ENCODE results near the gene ITSN2. TPM values are rescaled to one million over a fixed set of nuclear protein-coding genes. Genes with fewer than 3 reads are reported as not detected.

ITSN2 gene
- total and polyA plus RNA-seq, 2 donors (not counting 1 experiment from before 2014, with no cell fraction given): 23.1 to 43.4 TPM

DNA sequence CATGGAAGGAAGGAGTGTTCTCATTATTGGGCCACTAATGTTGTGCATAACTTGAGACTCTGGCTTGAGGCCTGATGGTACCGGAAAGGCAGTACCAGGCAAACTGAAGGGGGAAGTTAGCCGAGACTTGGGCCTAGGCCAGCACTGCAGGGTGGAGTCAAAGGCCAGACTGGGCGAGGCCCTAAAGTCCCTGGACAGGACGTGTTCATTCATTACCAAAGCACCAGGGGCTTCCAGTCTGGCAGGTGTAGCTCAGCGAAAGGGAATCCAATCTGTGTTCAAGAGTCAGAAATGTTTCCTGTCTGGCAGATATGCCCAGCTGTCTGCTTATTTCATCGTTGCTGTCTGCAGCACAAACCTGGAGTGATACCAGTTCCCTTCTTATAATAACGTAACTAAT lies 4.7 kb upstream of the ITSN2 start:
- H4K20me1 ChIP-seq (ENCODE audit: control insufficient read depth, extremely low read depth, insufficient read depth, low read length): no peaks in the 10 kb centered on the region
- no peak overlapping the region for H3K4me3 ChIP-seq (replicated peaks in 1 of 4; ENCODE audit: control extremely low read depth in 1 of 4, insufficient read depth in 1 of 4, low read depth in 3 of 4, low read length in 4 of 4)
- no peaks in the 10 kb centered on the region for H3K27me3 ChIP-seq (ENCODE audit: control insufficient read depth, insufficient read depth, low read length)
- H3K4me2 ChIP-seq (ENCODE audit: extremely low read depth, insufficient read depth, low read length): no peak overlapping the region
- H3K9ac ChIP-seq (ENCODE audit: insufficient read depth, low read length): no peak overlapping the region
- no peak for TF ChIP-seq EZH2 (IDR thresholded peaks at IDR 0.05; ENCODE audit: low read length, missing control alignments)
- TF ChIP-seq, protein P1, sequence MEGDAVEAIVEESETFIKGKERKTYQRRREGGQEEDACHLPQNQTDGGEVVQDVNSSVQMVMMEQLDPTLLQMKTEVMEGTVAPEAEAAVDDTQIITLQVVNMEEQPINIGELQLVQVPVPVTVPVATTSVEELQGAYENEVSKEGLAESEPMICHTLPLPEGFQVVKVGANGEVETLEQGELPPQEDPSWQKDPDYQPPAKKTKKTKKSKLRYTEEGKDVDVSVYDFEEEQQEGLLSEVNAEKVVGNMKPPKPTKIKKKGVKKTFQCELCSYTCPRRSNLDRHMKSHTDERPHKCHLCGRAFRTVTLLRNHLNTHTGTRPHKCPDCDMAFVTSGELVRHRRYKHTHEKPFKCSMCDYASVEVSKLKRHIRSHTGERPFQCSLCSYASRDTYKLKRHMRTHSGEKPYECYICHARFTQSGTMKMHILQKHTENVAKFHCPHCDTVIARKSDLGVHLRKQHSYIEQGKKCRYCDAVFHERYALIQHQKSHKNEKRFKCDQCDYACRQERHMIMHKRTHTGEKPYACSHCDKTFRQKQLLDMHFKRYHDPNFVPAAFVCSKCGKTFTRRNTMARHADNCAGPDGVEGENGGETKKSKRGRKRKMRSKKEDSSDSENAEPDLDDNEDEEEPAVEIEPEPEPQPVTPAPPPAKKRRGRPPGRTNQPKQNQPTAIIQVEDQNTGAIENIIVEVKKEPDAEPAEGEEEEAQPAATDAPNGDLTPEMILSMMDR (conservative IDR thresholded peaks at IDR 0.05 in 1 of 2, IDR thresholded peaks at IDR 0.05 in 1 of 2; ENCODE audit: low read depth in 1 of 2, low read length in 2 of 2): no peak
- H2AFZ ChIP-seq (ENCODE audit: low read length): no peak overlapping the region
- no peaks in the 10 kb centered on the region for H3K4me1 ChIP-seq (ENCODE audit: control insufficient read depth, extremely low read depth, insufficient read depth, low read length)
- H3K79me2 ChIP-seq (ENCODE audit: control insufficient read depth, insufficient read depth, low read length): peaks cover 2% of the 10 kb centered on the region
- DNase-seq (ENCODE audit: low read depth in 2 of 2): no peak
- H3K36me3 ChIP-seq (ENCODE audit: control insufficient read depth, insufficient read depth, low read length): no peaks in the 10 kb centered on the region
- H3K9me3 ChIP-seq (ENCODE audit: control insufficient read depth, insufficient read depth, low read depth, low read length): no peaks in the 10 kb centered on the region
- H3K27ac ChIP-seq (ENCODE audit: insufficient read depth, low read length): no peak overlapping the region

DNA sequence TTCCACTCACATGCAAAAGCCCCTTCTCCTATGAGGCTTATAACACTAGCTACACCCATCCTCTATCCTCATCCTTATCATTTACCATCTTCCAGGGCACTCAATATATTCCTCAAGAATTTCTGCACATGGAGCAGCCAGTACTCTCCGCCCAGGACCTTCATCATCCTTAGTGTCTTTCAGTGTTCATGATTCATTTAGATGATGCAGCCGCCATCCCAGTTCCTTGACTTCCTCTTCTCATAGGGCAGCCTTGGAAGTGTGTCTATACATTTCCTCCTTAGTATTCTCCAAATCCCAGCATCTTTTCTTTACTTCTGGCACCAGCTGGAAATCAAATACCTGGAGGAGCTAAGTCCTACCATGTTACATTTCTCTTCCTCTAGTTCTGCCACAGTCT lies 3.0 kb upstream of the ITSN2 start:
- H3K79me2 ChIP-seq (ENCODE audit: control insufficient read depth, insufficient read depth, low read length): peaks cover 13% of the 10 kb centered on the region
- H3K36me3 ChIP-seq (ENCODE audit: control insufficient read depth, insufficient read depth, low read length): no peaks in the 10 kb centered on the region
- no peak overlapping the region for H3K4me3 ChIP-seq (replicated peaks in 1 of 4; ENCODE audit: control extremely low read depth in 1 of 4, insufficient read depth in 1 of 4, low read depth in 3 of 4, low read length in 4 of 4)
- no peaks in the 10 kb centered on the region for H4K20me1 ChIP-seq (ENCODE audit: control insufficient read depth, extremely low read depth, insufficient read depth, low read length)
- DNase-seq (ENCODE audit: low read depth in 2 of 2): no peak
- no peak overlapping the region for H2AFZ ChIP-seq (ENCODE audit: low read length)
- no peaks in the 10 kb centered on the region for H3K27me3 ChIP-seq (ENCODE audit: control insufficient read depth, insufficient read depth, low read length)
- H3K4me1 ChIP-seq (ENCODE audit: control insufficient read depth, extremely low read depth, insufficient read depth, low read length): peaks cover 2% of the 10 kb centered on the region
- H3K4me2 ChIP-seq (ENCODE audit: extremely low read depth, insufficient read depth, low read length): no peak overlapping the region
- no peak overlapping the region for H3K9ac ChIP-seq (ENCODE audit: insufficient read depth, low read length)
- H3K27ac ChIP-seq (ENCODE audit: insufficient read depth, low read length): no peak overlapping the region
- no peak for TF ChIP-seq EZH2 (IDR thresholded peaks at IDR 0.05; ENCODE audit: low read length, missing control alignments)
- TF ChIP-seq, protein P1 (conservative IDR thresholded peaks at IDR 0.05 in 1 of 2, IDR thresholded peaks at IDR 0.05 in 1 of 2; ENCODE audit: low read depth in 1 of 2, low read length in 2 of 2): no peak
- H3K9me3 ChIP-seq (ENCODE audit: control insufficient read depth, insufficient read depth, low read depth, low read length): no peaks in the 10 kb centered on the region

DNA sequence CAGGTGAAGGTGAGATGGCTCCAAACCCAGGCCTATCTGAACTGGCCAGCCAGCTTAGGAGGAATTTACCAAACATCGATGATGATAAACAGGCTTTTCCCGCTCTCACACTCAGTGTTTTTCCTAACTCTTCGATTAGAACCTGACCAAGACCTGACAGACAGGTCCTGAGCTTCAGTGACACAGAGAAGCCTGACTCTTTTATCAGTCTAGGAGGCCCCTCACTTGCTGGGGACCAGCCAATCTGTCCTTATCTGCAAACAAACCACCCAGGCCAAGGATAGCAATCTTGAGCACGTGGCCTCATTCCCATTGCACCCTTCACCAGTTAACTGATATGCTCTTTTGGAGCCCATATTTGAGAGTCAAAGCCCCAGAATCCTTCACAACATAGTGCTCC lies 1.9 kb upstream of the ITSN2 start:
- H3K9ac ChIP-seq (ENCODE audit: insufficient read depth, low read length): no peak overlapping the region
- H3K79me2 ChIP-seq (ENCODE audit: control insufficient read depth, insufficient read depth, low read length): peaks cover 17% of the 10 kb centered on the region
- H3K4me2 ChIP-seq (ENCODE audit: extremely low read depth, insufficient read depth, low read length): no peak overlapping the region
- no peaks in the 10 kb centered on the region for H4K20me1 ChIP-seq (ENCODE audit: control insufficient read depth, extremely low read depth, insufficient read depth, low read length)
- no peaks in the 10 kb centered on the region for H3K9me3 ChIP-seq (ENCODE audit: control insufficient read depth, insufficient read depth, low read depth, low read length)
- TF ChIP-seq, protein P1 (conservative IDR thresholded peaks at IDR 0.05 in 1 of 2, IDR thresholded peaks at IDR 0.05 in 1 of 2; ENCODE audit: low read depth in 1 of 2, low read length in 2 of 2): no peak
- TF ChIP-seq EZH2 (IDR thresholded peaks at IDR 0.05; ENCODE audit: low read length, missing control alignments): no peak
- H3K27ac ChIP-seq (ENCODE audit: insufficient read depth, low read length): no peak overlapping the region
- no peaks in the 10 kb centered on the region for H3K27me3 ChIP-seq (ENCODE audit: control insufficient read depth, insufficient read depth, low read length)
- H3K4me1 ChIP-seq (ENCODE audit: control insufficient read depth, extremely low read depth, insufficient read depth, low read length): peaks cover 2% of the 10 kb centered on the region
- no peak for DNase-seq (ENCODE audit: low read depth in 2 of 2)
- no peak overlapping the region for H3K4me3 ChIP-seq (replicated peaks in 1 of 4; ENCODE audit: control extremely low read depth in 1 of 4, insufficient read depth in 1 of 4, low read depth in 3 of 4, low read length in 4 of 4)
- no peaks in the 10 kb centered on the region for H3K36me3 ChIP-seq (ENCODE audit: control insufficient read depth, insufficient read depth, low read length)
- no peak overlapping the region for H2AFZ ChIP-seq (ENCODE audit: low read length)
